AG09319 (cell line): Measurements from ENCODE around the gene STRA6.
A peak's percentile ranks its signal among the peaks of the same experiment; 100 is the strongest.

ENCODE experiments used
- DNase-seq: peaks from one replicate; pipeline ENCODE4 v3.0.0-alpha.2; 2010; ENCODE audit warnings: low read depth; ENCODE audit errors: extremely low read depth
- TF ChIP-seq, protein P1 (sequence below): IDR thresholded peaks from 2 replicates; pipeline ENCODE4 v1.5.1; 2011; ENCODE audit warnings: low read depth, mild to moderate bottlenecking, inconsistent platforms, low read length, moderate library complexity

Gene STRA6

DNA sequence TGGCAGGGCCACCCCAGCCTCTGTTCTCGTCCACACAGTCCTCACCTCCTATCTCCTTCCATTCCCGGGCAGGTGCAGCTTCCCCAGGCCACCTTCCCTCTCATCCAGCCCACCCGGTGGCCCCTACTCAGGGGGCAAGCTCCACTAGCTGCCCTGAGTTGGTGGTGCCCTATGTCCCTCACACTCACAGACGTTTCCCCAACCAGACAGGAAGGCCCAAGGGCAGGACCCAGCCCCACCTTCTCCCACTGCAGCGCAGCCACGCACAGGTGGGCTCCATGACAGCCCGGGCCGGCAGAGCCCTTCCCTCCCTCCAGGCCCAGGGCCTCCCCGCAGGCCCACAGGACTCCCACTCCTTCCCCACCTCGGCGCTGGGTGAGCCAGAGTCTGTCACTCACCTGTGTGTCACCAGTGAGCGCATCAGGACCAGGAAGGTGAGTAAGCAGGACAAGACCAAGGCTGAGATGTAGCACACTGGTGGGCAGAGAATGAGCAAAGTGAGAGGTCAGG, 17.9 kb downstream of the STRA6 start:
- DNase-seq, result no peak
- TF ChIP-seq, protein P1, sequence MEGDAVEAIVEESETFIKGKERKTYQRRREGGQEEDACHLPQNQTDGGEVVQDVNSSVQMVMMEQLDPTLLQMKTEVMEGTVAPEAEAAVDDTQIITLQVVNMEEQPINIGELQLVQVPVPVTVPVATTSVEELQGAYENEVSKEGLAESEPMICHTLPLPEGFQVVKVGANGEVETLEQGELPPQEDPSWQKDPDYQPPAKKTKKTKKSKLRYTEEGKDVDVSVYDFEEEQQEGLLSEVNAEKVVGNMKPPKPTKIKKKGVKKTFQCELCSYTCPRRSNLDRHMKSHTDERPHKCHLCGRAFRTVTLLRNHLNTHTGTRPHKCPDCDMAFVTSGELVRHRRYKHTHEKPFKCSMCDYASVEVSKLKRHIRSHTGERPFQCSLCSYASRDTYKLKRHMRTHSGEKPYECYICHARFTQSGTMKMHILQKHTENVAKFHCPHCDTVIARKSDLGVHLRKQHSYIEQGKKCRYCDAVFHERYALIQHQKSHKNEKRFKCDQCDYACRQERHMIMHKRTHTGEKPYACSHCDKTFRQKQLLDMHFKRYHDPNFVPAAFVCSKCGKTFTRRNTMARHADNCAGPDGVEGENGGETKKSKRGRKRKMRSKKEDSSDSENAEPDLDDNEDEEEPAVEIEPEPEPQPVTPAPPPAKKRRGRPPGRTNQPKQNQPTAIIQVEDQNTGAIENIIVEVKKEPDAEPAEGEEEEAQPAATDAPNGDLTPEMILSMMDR, result no peak

DNA sequence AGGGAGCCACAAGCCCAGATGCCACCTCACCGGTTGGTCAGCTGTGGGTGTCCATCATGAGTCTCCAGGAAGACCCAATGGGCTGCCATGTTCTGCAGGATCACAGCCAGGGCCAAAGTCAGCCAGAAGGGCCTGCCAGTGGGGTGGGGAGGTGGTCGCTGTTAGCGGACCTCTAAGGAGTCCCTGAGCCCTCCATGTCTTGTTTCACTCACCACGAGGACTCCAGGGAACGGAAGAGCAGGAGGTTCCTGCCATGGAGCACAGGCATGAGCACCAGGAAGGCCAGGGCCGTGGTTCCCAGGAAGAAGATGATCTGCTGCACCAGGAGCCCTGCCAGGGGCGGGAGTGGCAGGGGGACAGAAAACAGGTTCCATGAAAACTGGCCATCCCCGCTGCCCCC, 20.5 kb downstream of the STRA6 start:
- TF ChIP-seq, protein P1, result no peak
- no peak for DNase-seq

DNA sequence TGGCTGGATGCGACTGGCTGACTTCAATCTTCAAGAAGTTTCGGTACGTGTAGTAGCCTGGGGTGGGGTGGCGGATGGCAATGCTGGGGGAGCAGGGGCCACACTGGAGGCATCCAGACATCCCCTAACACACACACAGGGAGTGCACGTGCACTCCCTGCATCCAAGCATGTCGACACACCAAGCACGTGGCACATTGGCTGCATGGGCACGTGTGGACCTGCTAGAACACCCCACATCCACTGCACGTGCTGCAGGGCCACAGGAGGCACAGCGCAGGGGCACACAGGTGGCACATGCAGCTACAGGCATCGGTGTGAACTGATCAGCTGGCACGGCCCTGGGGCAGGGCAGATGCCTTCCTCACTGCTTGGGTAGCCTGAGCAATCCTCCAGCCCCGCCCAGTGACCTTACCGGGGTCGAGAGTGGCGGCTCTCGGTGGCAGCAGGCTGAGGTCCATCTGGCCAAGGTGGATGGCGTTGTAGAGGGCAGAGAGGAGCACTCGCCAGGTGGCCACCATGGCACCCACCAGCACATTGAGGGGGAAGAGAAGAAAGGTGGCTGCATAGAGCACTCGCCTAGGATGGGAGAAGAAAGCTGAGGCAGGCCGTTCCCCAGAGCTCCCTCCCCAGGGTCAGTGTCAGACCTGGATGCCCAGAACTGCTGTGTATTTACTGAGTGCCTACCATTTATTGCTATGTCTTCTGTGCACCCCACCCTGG, 21.5 kb downstream of the STRA6 start:
- DNase-seq, result no peak
- TF ChIP-seq, protein P1, result no peak

DNA sequence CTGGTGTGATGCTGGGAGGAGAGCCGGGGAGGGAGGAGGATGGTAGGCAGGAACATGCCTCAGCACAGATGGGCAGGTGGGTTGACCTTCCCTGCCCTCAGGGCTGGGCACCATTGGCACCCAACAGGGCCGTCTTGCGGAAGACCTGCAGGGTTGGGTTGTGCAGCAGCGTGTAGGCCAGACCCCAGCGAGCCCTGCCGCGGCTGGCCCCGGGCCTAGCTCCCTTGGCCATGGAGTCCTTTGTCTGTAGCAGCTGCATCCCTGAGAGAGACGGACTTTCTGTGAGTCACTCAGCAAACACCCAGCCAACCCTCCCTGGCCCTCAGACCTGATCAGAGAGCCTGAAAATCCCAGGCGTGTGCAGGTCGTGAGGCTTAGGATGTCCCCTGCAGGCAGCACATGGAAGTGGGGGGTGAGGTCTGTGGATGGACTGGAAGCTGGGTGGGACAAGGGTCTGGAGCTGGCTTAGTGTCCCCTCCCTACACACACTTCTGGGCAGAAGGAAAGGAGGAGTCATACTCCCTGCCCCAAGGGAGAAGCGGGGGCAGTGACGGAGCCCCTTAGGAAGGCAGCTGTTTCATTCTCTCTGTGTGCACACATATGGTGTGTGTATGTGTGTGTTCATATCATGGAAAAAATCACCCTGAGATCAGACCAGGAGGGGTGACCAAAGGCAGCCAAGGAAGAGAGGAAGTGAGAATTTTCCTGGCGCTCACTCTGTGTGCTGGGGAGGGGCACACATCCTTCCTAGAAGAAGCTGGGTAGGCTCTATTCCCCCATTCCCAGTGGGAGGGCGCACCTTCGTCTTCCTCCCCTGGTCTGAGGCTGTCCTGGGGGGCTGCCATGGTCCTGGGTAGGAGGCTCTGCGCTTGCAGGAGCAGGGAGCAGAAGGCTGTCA, 22.4 kb downstream of the STRA6 start:
- TF ChIP-seq, protein P1, result no peak
- no peak for DNase-seq

DNA sequence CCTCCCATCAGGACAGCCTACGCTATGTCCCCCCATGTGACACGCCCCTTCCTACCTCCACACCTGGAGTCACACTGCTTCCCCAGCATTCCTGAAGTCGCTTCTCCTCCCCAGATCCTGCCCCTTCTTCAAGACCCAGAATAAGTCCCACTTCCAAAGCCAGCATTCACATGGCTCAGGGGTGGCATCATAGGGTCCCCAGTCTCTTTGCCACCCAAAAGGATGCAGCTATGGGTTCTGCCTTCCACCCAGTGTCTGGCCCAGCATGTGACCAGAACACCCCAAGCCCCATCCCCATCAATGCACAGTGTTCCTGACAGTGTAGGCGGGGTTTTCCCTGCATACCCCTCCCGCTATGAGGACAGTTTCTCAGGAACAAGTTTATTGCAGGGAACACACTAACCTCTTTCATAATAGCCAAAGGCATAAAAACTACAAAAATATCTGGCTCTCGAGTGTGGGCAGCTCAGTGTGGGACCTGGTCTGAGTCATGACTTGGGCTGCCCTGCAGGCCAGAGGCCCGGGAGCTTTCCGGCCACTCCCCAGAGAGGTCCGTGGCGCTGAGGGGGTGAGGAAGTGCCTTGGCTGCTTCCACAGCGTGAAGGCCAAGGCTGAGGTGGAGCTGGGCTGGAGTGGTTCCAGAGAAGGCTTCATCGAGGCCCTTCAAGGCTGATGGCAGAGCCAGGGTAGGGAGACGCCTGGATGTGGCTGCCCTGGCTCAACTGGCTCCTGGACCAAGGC, 23.3 kb downstream of the STRA6 start:
- peak; percentile 93 for DNase-seq
- TF ChIP-seq, protein P1, result no peak

DNA sequence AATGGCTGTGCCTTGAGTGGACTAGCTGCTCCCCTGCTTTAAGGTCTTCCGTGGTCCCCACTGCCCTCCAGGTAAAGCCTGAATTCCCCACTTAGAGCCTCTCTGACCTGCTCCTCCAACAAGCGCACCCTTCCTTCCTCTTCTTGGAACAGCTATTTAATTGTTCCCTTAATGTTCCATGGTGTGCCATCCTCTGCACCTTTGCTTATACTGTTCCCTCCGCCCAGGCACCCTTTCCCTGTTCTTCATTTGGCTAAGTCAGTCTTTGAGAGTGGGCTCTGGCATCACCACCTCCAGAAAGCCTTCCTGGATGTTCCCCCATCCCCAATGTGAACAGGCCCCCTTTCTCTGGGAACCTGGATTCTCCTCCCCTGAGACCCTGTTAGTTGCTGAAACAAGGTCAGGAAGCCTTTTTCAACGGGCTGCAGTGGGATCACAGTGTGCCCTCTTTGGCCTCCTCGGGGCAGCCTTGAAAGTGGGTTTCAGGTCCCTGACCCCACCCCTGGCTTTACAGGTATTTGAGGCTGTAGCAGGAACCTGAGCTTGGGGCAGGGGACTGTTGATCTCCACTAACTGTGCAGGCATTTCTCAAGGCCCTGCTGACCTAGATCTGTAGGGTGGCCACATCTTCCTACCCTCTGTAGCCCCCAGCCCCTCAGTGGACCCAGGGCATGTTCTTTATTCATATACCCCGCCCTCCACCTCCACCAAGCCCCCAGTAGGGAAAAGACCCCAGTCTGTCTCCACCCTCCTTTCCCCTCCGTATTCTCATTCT, 24.1 kb downstream of the STRA6 start:
- TF ChIP-seq, protein P1, result no peak

More for the DNA sequence above, 24.1 kb downstream of the STRA6 start:
- DNase-seq, result no peak
